ENCODE measurements around the gene CADPS.

CADPS gene

GRCh38 chr3:62835554-62836236 lies 39.5 kb downstream of the CADPS start:
- no peak for DNase-seq (ENCODE audit: low spot score)
- TF ChIP-seq CTCF (conservative IDR thresholded peaks at IDR 0.05; ENCODE audit: low read depth) = no peak
- ChIA-PET POLR2A (ENCODE audit: low non-redundant PET) (no interaction called here), CTCF (no interaction called here)
- no peak overlapping the region for H3K27ac ChIP-seq

DNA sequence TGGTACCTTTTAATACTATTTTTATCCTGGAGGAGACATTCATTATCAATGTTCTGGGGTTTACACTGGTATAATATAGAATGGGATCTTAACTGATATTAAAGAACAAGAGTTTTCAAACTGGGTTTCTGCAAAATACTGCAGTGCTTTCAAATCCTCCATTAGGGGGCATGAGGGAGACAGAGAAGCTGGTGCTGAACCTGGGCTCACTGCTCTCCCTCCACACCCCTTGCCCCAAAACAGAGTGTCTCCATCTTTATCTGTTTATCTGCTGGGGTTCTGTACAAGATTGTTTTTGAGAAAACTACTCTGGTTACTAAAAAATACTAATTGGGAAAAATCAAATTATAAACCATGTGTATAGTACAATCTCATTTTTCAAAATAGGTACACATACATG lies 41.7 kb downstream of the CADPS start:
- peak; percentile 3 for DNase-seq (ENCODE audit: low spot score)
- no peak for TF ChIP-seq CTCF (conservative IDR thresholded peaks at IDR 0.05; ENCODE audit: low read depth)
- CTCF ChIA-PET = interaction anchor here (0.6 kb wide), 1 partner anchor 11 kb away, joined by 3 read pairs; no protein-coding TSS in a partner anchor
- POLR2A ChIA-PET (ENCODE audit: low non-redundant PET) = no interaction called here
- H3K27ac ChIP-seq = no peak overlapping the region

GRCh38 chr3:62832553-62832952 lies 42.7 kb downstream of the CADPS start:
- H3K27ac ChIP-seq = no peak overlapping the region
- CTCF ChIA-PET = no interaction called here
- POLR2A ChIA-PET (ENCODE audit: low non-redundant PET) = no interaction called here
- DNase-seq (ENCODE audit: low spot score) = no peak
- no peak for TF ChIP-seq CTCF (conservative IDR thresholded peaks at IDR 0.05; ENCODE audit: low read depth)

GRCh38 chr3:62830727-62831322 lies 44.4 kb downstream of the CADPS start:
- no peak for TF ChIP-seq CTCF (conservative IDR thresholded peaks at IDR 0.05; ENCODE audit: low read depth)
- ChIA-PET CTCF (no interaction called here), POLR2A (ENCODE audit: low non-redundant PET) (no interaction called here)
- H3K27ac ChIP-seq = no peak overlapping the region
- DNase-seq (ENCODE audit: low spot score) = no peak

DNA sequence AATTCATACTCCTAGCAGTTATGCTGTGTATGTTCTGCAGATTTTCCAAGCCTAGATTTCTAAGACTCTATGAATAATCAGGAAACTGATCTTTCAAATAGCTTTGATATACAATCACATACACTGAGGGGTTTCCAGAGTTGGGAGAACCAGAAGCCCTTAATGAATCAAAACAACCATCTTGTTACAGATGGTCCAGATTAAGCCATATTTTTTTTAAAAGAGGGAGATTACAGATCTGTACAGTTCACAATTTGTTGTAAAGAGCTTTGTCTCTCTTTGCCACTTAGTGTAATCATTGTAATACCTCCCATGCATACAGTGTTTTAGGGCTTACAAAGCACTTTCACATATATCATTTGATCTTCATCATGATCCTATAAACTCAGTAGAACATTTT lies 47.7 kb downstream of the CADPS start:
- DNase-seq (ENCODE audit: low spot score) = no peak
- POLR2A ChIA-PET (ENCODE audit: low non-redundant PET) = no interaction called here
- TF ChIP-seq CTCF (conservative IDR thresholded peaks at IDR 0.05; ENCODE audit: low read depth) = no peak
- CTCF ChIA-PET = no interaction called here
- H3K27ac ChIP-seq = no peak overlapping the region

DNA sequence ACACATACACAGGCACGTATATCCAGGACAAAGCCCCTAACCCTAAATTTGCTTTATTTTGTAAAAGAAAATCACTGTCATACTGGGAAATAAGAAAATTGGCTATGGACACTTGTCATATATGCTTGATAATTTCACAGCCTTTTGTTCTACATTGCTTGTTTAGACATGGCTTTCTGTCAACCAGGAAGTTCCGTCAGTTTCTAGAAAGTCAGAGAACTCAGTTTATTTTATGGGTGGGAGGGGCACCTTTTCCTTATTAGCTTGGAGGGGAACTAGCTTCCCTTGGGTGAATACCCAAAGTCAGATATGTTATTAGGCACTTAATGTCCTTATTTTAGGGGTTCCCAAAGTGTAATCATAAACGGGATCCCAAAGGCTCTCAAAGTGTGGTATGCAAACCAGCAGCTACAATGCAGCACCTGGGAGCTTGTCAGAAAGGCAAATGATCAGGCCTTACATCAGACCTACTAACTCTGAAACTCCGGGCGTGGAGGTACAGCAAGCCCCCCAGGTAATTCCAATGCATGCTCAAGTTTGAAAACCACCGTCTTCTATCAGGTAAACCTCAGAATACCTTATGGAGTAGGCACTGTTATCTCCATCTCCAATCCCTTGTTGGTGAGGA lies 50.1 kb downstream of the CADPS start:
- H3K27ac ChIP-seq = no peak overlapping the region
- TF ChIP-seq CTCF (conservative IDR thresholded peaks at IDR 0.05; ENCODE audit: low read depth) = no peak
- DNase-seq (ENCODE audit: low spot score) = no peak
- ChIA-PET POLR2A (ENCODE audit: low non-redundant PET) (no interaction called here), CTCF (no interaction called here)
